ENCODE results near the gene MED20. TPM values are rescaled to one million over a fixed set of nuclear protein-coding genes. Genes with fewer than 3 reads are reported as not detected.

Gene MED20
- total RNA-seq, 2 experiments from 2014 or later, result 18.5 to 21.4 TPM

Other genes with a start within 250 kb of the MED20 start
- gene TFEB, start 185.5 kb downstream of the MED20 start, total RNA-seq, result 10 to 100 TPM; 17.6 TPM
- not detected for gene PGC, start 173.7 kb downstream of the MED20 start, total RNA-seq
- 1 to 10 TPM; 6.2 to 8.3 TPM for gene FRS3, start 141.2 kb downstream of the MED20 start, total RNA-seq
- gene PRICKLE4, start 140.4 kb downstream of the MED20 start, total RNA-seq, result not detected
- gene TOMM6, start 133.4 kb downstream of the MED20 start, total RNA-seq, result 100 to 1,000 TPM; 157 to 163 TPM
- gene USP49, start 25.8 kb downstream of the MED20 start, total RNA-seq, result 1 to 10 TPM; 5.8 to 6.9 TPM
- gene BYSL, start 360 bp upstream of the MED20 start, total RNA-seq, result 10 to 100 TPM; 23.1 to 26.9 TPM
- gene CCND3, start 20.7 kb upstream of the MED20 start, total RNA-seq, result 100 to 1,000 TPM; 382 to 413 TPM
- 10 to 100 TPM; 46.2 to 50.4 TPM for gene TAF8, start 129.4 kb upstream of the MED20 start, total RNA-seq
- gene C6orf132, start 221.5 kb upstream of the MED20 start, total RNA-seq, result under 1 TPM; 0.08 to 0.14 TPM